ENCODE measurements around the gene MBNL1. TPM values are rescaled to one million over a fixed set of nuclear protein-coding genes. Genes with fewer than 3 reads are reported as not detected.

The MBNL1 gene
- total RNA-seq, 4 donors from 2014 or later: 152 to 286 (median 228) TPM

- H3K4me3 ChIP-seq (ENCODE audit: low read depth, poor library complexity, severe bottlenecking): no peak overlapping the region
- intact Hi-C loops (cut with DNase I; ENCODE audit: low total_unique reads): loop anchor here (10.0 kb wide), 1 partner anchor 619 kb away; no protein-coding TSS in a partner anchor
- WGBS, 2 donors: 52 to 58% methylated on average over 1 of the region's 1 CpG
- TF ChIP-seq POLR2A (IDR thresholded peaks at IDR 0.05) (no peak), CTCF (IDR thresholded peaks at IDR 0.05) (no peak)
- DNase-seq (ENCODE audit: low spot score in 2 of 2): no peak
Observed at GRCh38 chr3:152295806-152296205, 27.1 kb downstream of the MBNL1 start.

GRCh38 chr3:152296382-152296781 is 27.7 kb downstream of the MBNL1 start:
- intact Hi-C loops (cut with DNase I; ENCODE audit: low total_unique reads): loop anchor here (10.0 kb wide), 1 partner anchor 618 kb away; no protein-coding TSS in a partner anchor

GRCh38 chr3:152296971-152297370 is 28.2 kb downstream of the MBNL1 start:
- H3K4me3 ChIP-seq (ENCODE audit: low read depth, poor library complexity, severe bottlenecking): no peak overlapping the region
- 82 to 91% methylated on average over 1 of the region's 1 CpG for WGBS, 2 donors
- intact Hi-C loops (cut with DNase I; ENCODE audit: low total_unique reads): loop anchor here (10.0 kb wide), 1 partner anchor 618 kb away; no protein-coding TSS in a partner anchor
- TF ChIP-seq POLR2A (IDR thresholded peaks at IDR 0.05) (no peak), CTCF (IDR thresholded peaks at IDR 0.05) (no peak)
- no peak for DNase-seq (ENCODE audit: low spot score in 2 of 2)

More at GRCh38 chr3:152296382-152296781, 27.7 kb downstream of the MBNL1 start:
- TF ChIP-seq CTCF (IDR thresholded peaks at IDR 0.05) (no peak), POLR2A (IDR thresholded peaks at IDR 0.05) (no peak)
- no peak overlapping the region for H3K4me3 ChIP-seq (ENCODE audit: low read depth, poor library complexity, severe bottlenecking)
- DNase-seq (ENCODE audit: low spot score in 2 of 2): no peak
- 76 to 82% methylated on average over 3 of the region's 3 CpGs for WGBS, 2 donors

- DNase-seq (ENCODE audit: low spot score in 2 of 2): peak in 1 of 2 donors; percentile 87
- intact Hi-C loops (cut with DNase I; ENCODE audit: low total_unique reads): loop anchor here (10.0 kb wide), 1 partner anchor 616 kb away; no protein-coding TSS in a partner anchor
- TF ChIP-seq POLR2A (IDR thresholded peaks at IDR 0.05): no peak
- no peak for TF ChIP-seq CTCF (IDR thresholded peaks at IDR 0.05)
- 2 to 3% methylated on average over 14 of the region's 14 CpGs for WGBS, 2 donors
- H3K4me3 ChIP-seq (ENCODE audit: low read depth, poor library complexity, severe bottlenecking): no peak overlapping the region
Observed at GRCh38 chr3:152298393-152299248, 29.9 kb downstream of the MBNL1 start.

GRCh38 chr3:152299249-152299976 is 30.7 kb downstream of the MBNL1 start:
- intact Hi-C loops (cut with DNase I; ENCODE audit: low total_unique reads): loop anchor here (10.0 kb wide), 1 partner anchor 615 kb away; no protein-coding TSS in a partner anchor
- 25 to 26% methylated on average over 9 of the region's 9 CpGs for WGBS, 2 donors
- no peak overlapping the region for H3K4me3 ChIP-seq (ENCODE audit: low read depth, poor library complexity, severe bottlenecking)
- no peak for TF ChIP-seq CTCF (IDR thresholded peaks at IDR 0.05)
- no peak for TF ChIP-seq POLR2A (IDR thresholded peaks at IDR 0.05)
- no peak for DNase-seq (ENCODE audit: low spot score in 2 of 2)
